WI38 (cell line): ENCODE measurements around the gene PTPRE.

ENCODE experiments used
- H3K4me3 ChIP-seq: 2 replicates; pipeline ENCODE4 v1.5.1; 2011; ENCODE audit warnings: low read depth, mild to moderate bottlenecking, control low read depth, low read length
- CTCF ChIP-seq: IDR thresholded peaks from 2 replicates; pipeline ENCODE4 v1.5.1; 2012; ENCODE audit warnings: low read depth, mild to moderate bottlenecking, control low read depth, low read length

The PTPRE gene

GRCh38 chr10:127899766-127900387 is 7.0 kb upstream of the PTPRE start:
- H3K4me3 ChIP-seq, result no peak overlapping the region
- TF ChIP-seq CTCF, result no peak

GRCh38 chr10:127903789-127904188 is 3.1 kb upstream of the PTPRE start:
- H3K4me3 ChIP-seq, result no peak overlapping the region
- TF ChIP-seq CTCF, result no peak

- H3K4me3 ChIP-seq, result no peak overlapping the region
- TF ChIP-seq CTCF, result no peak
Measured at GRCh38 chr10:127904311-127905000, 2.4 kb upstream of the PTPRE start.

- no peak overlapping the region for H3K4me3 ChIP-seq
- TF ChIP-seq CTCF, result no peak
Measured at GRCh38 chr10:127905001-127905847, 1.7 kb upstream of the PTPRE start.

- TF ChIP-seq CTCF, result no peak
- no peak overlapping the region for H3K4me3 ChIP-seq
Measured at GRCh38 chr10:127905848-127906261, 1.0 kb upstream of the PTPRE start.

- TF ChIP-seq CTCF, result no peak
- H3K4me3 ChIP-seq, result peak overlapping the region; percentile 58
Measured at GRCh38 chr10:127907411-127908105, 655 bp downstream of the PTPRE start.
